A673 (cell line): Measurements from ENCODE around the gene PEPD. TPM values are rescaled to one million over a fixed set of nuclear protein-coding genes. Genes with fewer than 3 reads are reported as not detected.

Source experiments
- BruUV-seq: library from RNA; stranded (reverse); fragments of 400-500 nt; replicated peaks from 2 replicates; lab custom pipeline; 2021; lab: Mats Ljungman, UMichigan
- CTCF ChIA-PET: fragments of 300-600 bp; sonication (Branson Sonifier 250); formaldehyde crosslinking; loops from one replicate; lab custom pipeline; 2022; ENCODE audit warnings: antibody characterized with exemption; lab: Charles Lee
- POLR2A ChIA-PET: fragments of 300-600 bp; sonication (Branson Sonifier 250); formaldehyde crosslinking; loops from one replicate; lab custom pipeline; 2022; ENCODE audit warnings: antibody characterized with exemption; ENCODE audit not compliant: low non-redundant PET; lab: Charles Lee
- DNase-seq: peaks from one replicate; pipeline ENCODE4 v3.0.0-alpha.2; 2015; ENCODE audit warnings: low spot score
- H3K27ac ChIP-seq: fragments of 200-600 bp; sonication (generic); 2 replicates; pipeline ENCODE4 v1.5.1; 2016; ENCODE audit warnings: mixed run types, low read depth, mild to moderate bottlenecking, mixed read lengths, antibody characterized with exemption, low read length; ENCODE audit not compliant: poor library complexity, severe bottlenecking
- H3K27me3 ChIP-seq: fragments of 200-600 bp; sonication (generic); replicated peaks from 2 replicates; pipeline ENCODE4 v1.6.1; 2017; ENCODE audit warnings: mixed run types, low read depth, mild to moderate bottlenecking, mixed read lengths, antibody characterized with exemption, low read length; ENCODE audit not compliant: insufficient read depth, poor library complexity
- H3K36me3 ChIP-seq: fragments of 200-600 bp; sonication (generic); 2 replicates; pipeline ENCODE4 v1.6.1; 2016; ENCODE audit warnings: mixed run types, mild to moderate bottlenecking, mixed read lengths, antibody characterized with exemption, low read length; ENCODE audit not compliant: insufficient read depth, poor library complexity, severe bottlenecking
- H3K4me1 ChIP-seq: fragments of 200-600 bp; sonication (generic); 2 replicates; pipeline ENCODE4 v1.6.1; 2017; ENCODE audit warnings: mixed run types, mild to moderate bottlenecking, mixed read lengths, antibody characterized with exemption, low read length; ENCODE audit not compliant: insufficient read depth, poor library complexity, severe bottlenecking
- H3K4me3 ChIP-seq: fragments of 200-600 bp; sonication (generic); 2 replicates; pipeline ENCODE4 v1.5.1; 2016; ENCODE audit warnings: low read depth, mixed run types, mild to moderate bottlenecking, mixed read lengths, low read length; ENCODE audit not compliant: poor library complexity, severe bottlenecking
- H3K9me3 ChIP-seq: fragments of 200-600 bp; sonication (generic); 2 replicates; pipeline ENCODE4 v1.6.1; 2016; ENCODE audit warnings: mixed run types, low read depth, mild to moderate bottlenecking, mixed read lengths, antibody characterized with exemption, low read length; ENCODE audit not compliant: poor library complexity, severe bottlenecking
- CTCF ChIP-seq: fragments of 300-800, 200-600 bp; sonication (generic); conservative IDR thresholded peaks from 2 replicates; pipeline ENCODE4 v1.5.1; 2017; ENCODE audit warnings: low read depth, mild to moderate bottlenecking, antibody characterized with exemption, low read length, moderate library complexity, mixed read lengths
- EZH2 ChIP-seq: fragments of 200-600 bp; sonication (generic); IDR thresholded peaks from 2 replicates; pipeline ENCODE4 v1.6.1; 2017; ENCODE audit warnings: borderline replicate concordance, low read depth, mild to moderate bottlenecking, mixed read lengths, antibody characterized with exemption, low read length; ENCODE audit not compliant: poor library complexity, severe bottlenecking
- intact Hi-C: fragments of 100-400 bp; cut with micrococcal nuclease; formaldehyde crosslinking; loops from one replicate; pipeline ENCODE4 v1.10.0; 2022; ENCODE audit not compliant: unreplicated experiment
- total RNA-seq: library from RNA; stranded (reverse); gene quantifications from 2 replicates; pipeline ENCODE4 v1.2.3, GENCODE V29; 2021

Gene PEPD
- total RNA-seq, 1 experiment from 2014 or later: 82.2 TPM

GRCh38 chr19:33376423-33376822 is 145.2 kb downstream of the PEPD start:
- POLR2A ChIA-PET: no interaction called here
- intact Hi-C loops: no loop called here
- DNase-seq: no peak

DNA sequence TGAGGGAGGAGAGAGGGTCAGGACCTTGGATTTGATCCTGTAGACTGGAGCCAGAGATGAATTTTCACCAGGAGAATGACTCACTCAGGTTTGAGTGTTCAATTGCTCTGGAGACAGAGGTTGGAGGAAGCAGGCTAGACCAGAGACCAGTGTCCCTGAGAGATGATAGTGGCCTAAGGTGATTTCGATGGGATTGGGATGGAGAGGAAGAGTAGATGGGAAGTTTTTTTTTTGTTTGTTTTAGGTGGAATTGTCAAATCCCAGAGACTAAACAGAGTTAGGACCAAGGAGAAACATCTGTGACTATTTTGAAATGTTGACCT is 145.8 kb downstream of the PEPD start:
- TF ChIP-seq EZH2 (no peak), CTCF (no peak)
- Histone ChIP-seq H3K27me3 (no peaks in the 10 kb centered on the region), H3K4me1 (peaks cover 20% of the 10 kb centered on the region), H3K4me3 (peak overlapping the region; percentile 59), H3K27ac (peak overlapping the region; percentile 28), H3K36me3 (peaks cover 17% of the 10 kb centered on the region), H3K9me3 (no peaks in the 10 kb centered on the region)
- BruUV-seq: no TSS peak
- ChIA-PET POLR2A (no interaction called here), CTCF (no interaction called here)
- intact Hi-C loops: no loop called here
- no peak for DNase-seq

More at GRCh38 chr19:33376423-33376822, 145.2 kb downstream of the PEPD start:
- CTCF ChIA-PET: no interaction called here
- H3K27ac ChIP-seq: no peak overlapping the region
- TF ChIP-seq EZH2: no peak
- no peak for TF ChIP-seq CTCF
- H3K4me1 ChIP-seq: peaks cover 26% of the 10 kb centered on the region
- H3K9me3 ChIP-seq: no peaks in the 10 kb centered on the region
- H3K27me3 ChIP-seq: no peaks in the 10 kb centered on the region
- peaks cover 23% of the 10 kb centered on the region for H3K36me3 ChIP-seq
- no peak overlapping the region for H3K4me3 ChIP-seq
- BruUV-seq: no TSS peak

DNA sequence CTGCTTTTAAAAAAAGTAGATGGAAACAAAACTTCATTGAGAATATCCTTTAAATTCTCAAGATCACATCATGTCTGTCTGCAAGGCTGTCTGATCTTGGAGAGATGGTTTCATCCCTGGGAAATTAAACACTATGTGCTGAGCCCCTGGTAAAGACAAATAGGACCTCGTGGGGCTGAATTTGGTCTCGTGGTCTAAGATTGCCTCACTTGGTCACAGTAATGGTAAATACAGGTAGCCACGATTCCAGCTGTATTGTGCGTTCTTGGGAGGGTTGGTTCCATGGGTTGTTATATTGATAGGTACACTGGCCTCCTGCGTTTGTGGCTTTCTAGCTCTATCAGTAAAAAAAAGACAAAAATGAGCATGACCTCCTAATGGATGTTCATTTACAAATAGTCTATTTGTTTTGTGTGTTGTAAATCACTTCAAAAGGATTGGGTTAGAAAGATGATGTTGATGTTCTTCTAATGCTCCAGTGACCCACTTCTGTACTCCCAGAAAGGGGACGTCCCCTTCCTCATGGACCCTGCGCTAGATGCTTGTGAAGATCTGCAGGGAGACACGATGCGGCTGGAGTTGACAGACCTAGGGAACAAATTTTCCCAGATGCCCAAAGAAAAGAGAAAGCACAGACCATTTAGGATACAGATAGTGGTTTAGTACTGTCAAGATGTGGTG is 146.3 kb downstream of the PEPD start:
- no peak for DNase-seq
- intact Hi-C loops: no loop called here
- ChIA-PET POLR2A (no interaction called here), CTCF (interaction anchor here (0.6 kb wide), 1 partner anchor 198 kb away, joined by 3 read pairs; no protein-coding TSS in a partner anchor)
- H3K9me3 ChIP-seq: no peaks in the 10 kb centered on the region
- BruUV-seq: no TSS peak
- peaks cover 16% of the 10 kb centered on the region for H3K36me3 ChIP-seq
- TF ChIP-seq CTCF (no peak), EZH2 (no peak)
- peak overlapping the region; percentile 59 for H3K4me3 ChIP-seq
- no peaks in the 10 kb centered on the region for H3K27me3 ChIP-seq
- peaks cover 20% of the 10 kb centered on the region for H3K4me1 ChIP-seq
- H3K27ac ChIP-seq: peak overlapping the region; percentile 100
